Caco-2 (cell line): ENCODE results near the gene TEX9. TPM values are rescaled to one million over a fixed set of nuclear protein-coding genes. Genes with fewer than 3 reads are reported as not detected.

Experiments
- BruUV-seq: library from RNA; stranded (reverse); fragments of 400-500 nt; replicated peaks from 2 replicates; lab custom pipeline; 2021; lab: Mats Ljungman, UMichigan
- CTCF ChIA-PET: fragments of 300-600 bp; sonication (Branson Sonifier 250); formaldehyde crosslinking; loops from one replicate; lab custom pipeline; 2022; ENCODE audit warnings: antibody characterized with exemption; lab: Charles Lee
- POLR2A ChIA-PET: fragments of 300-600 bp; sonication (Branson Sonifier 250); formaldehyde crosslinking; loops from one replicate; lab custom pipeline; 2022; ENCODE audit warnings: antibody characterized with exemption; lab: Charles Lee
- DNase-seq, 2 experiments: peaks; one replicate each; pipeline versions ENCODE4 v3.0.0 to v3.0.0-alpha.2; 2020 to 2022
- H3K27me3 ChIP-seq: replicated peaks from 2 replicates; pipeline ENCODE4 v1.6.0; 2011; ENCODE audit warnings: low read length; ENCODE audit not compliant: control insufficient read depth, insufficient read depth
- H3K36me3 ChIP-seq: 2 replicates; pipeline ENCODE4 v1.5.1; 2011; ENCODE audit warnings: low read length; ENCODE audit not compliant: control insufficient read depth, insufficient read depth
- H3K4me1 ChIP-seq: fragments of 250-450 bp; sonication (Bioruptor Pico); 2 replicates; pipeline ENCODE4 v1.5.1; 2020; ENCODE audit warnings: mild to moderate bottlenecking
- H3K4me3 ChIP-seq: 2 replicates; pipeline ENCODE4 v1.5.1; 2011; ENCODE audit warnings: low read depth, mild to moderate bottlenecking, control low read depth, low read length
- H3K9me3 ChIP-seq: fragments of 250-450 bp; sonication (Bioruptor Pico); 2 replicates; pipeline ENCODE4 v1.5.1; 2020; ENCODE audit warnings: mild to moderate bottlenecking, moderate library complexity
- H3K27ac Mint-ChIP-seq: one replicate; pipeline ENCODE4 v1.8.0; 2022; ENCODE audit warnings: mixed read lengths; ENCODE audit not compliant: unreplicated experiment
- H3K27me3 Mint-ChIP-seq: one replicate; pipeline ENCODE4 v1.8.0; 2022; ENCODE audit warnings: mixed read lengths; ENCODE audit not compliant: insufficient read depth, unreplicated experiment
- H3K36me3 Mint-ChIP-seq: one replicate; pipeline ENCODE4 v1.8.0; 2022; ENCODE audit warnings: mild to moderate bottlenecking, mixed read lengths; ENCODE audit not compliant: insufficient read depth, unreplicated experiment
- H3K4me1 Mint-ChIP-seq: one replicate; pipeline ENCODE4 v1.8.0; 2022; ENCODE audit warnings: low read depth, mixed read lengths; ENCODE audit not compliant: unreplicated experiment
- H3K4me3 Mint-ChIP-seq: one replicate; pipeline ENCODE4 v1.8.0; 2022; ENCODE audit warnings: mild to moderate bottlenecking, moderate library complexity, mixed read lengths; ENCODE audit not compliant: unreplicated experiment
- H3K9me3 Mint-ChIP-seq: one replicate; pipeline ENCODE4 v1.8.0; 2022; ENCODE audit warnings: mixed read lengths; ENCODE audit not compliant: unreplicated experiment
- CTCF ChIP-seq, 2 experiments: fragments of 200-600 bp in 1 of 2; IDR thresholded peaks; 1 replicate in 1 of 2; 2 replicates in 1 of 2; pipeline versions ENCODE4 v1.5.1 to v1.8.0; 2011 to 2022; ENCODE audit warnings: antibody characterized with exemption in 1 of 2, control low read depth in 1 of 2, inconsistent platforms in 1 of 2, low read depth in 1 of 2, low read length in 1 of 2, mild to moderate bottlenecking in 1 of 2, moderate library complexity in 1 of 2; ENCODE audit not compliant: insufficient read depth in 1 of 2, severe bottlenecking in 1 of 2, unreplicated experiment in 1 of 2
- intact Hi-C: fragments of 100-400 bp; cut with micrococcal nuclease; formaldehyde crosslinking; loops from one replicate; pipeline ENCODE4 v1.10.0; 2022; ENCODE audit not compliant: unreplicated experiment
- total RNA-seq: library from RNA; stranded (reverse); gene quantifications from 2 replicates; pipeline ENCODE4 v1.2.3, GENCODE V29; 2022

The TEX9 gene
- total RNA-seq, 1 experiment from 2014 or later: 1.9 TPM

GRCh38 chr15:56432304-56432703 is 67.1 kb downstream of the TEX9 start:
- no peak overlapping the region for H3K4me3 ChIP-seq
- Mint-ChIP-seq H3K9me3 (no peaks in the 10 kb centered on the region), H3K4me3 (no peak overlapping the region), H3K36me3 (no peaks in the 10 kb centered on the region), H3K27me3 (no peaks in the 10 kb centered on the region), H3K27ac (no peak overlapping the region), H3K4me1 (no peaks in the 10 kb centered on the region)
- TF ChIP-seq CTCF (IDR thresholded peaks at IDR 0.05; ENCODE audit: insufficient read depth in 1 of 2, low read depth in 1 of 2, low read length in 1 of 2, severe bottlenecking in 1 of 2, unreplicated experiment in 1 of 2): no peak
- no peaks in the 10 kb centered on the region for H3K27me3 ChIP-seq
- no peaks in the 10 kb centered on the region for H3K36me3 ChIP-seq
- intact Hi-C loops: no loop called here
- no peaks in the 10 kb centered on the region for H3K9me3 ChIP-seq
- DNase-seq: no peak
- ChIA-PET CTCF (interaction anchor here (1.2 kb wide), 1 partner anchor 188 kb away, joined by 3 read pairs; no protein-coding TSS in a partner anchor), POLR2A (no interaction called here)
- BruUV-seq: no TSS peak
- no peaks in the 10 kb centered on the region for H3K4me1 ChIP-seq

GRCh38 chr15:56440214-56440770 is 75.1 kb downstream of the TEX9 start:
- H3K36me3 ChIP-seq: no peaks in the 10 kb centered on the region
- ChIA-PET POLR2A (no interaction called here), CTCF (no interaction called here)
- no peaks in the 10 kb centered on the region for H3K4me1 ChIP-seq
- no peaks in the 10 kb centered on the region for H3K9me3 ChIP-seq
- H3K9me3 Mint-ChIP-seq: no peaks in the 10 kb centered on the region
- H3K4me1 Mint-ChIP-seq: no peaks in the 10 kb centered on the region
- BruUV-seq: no TSS peak
- no peak overlapping the region for H3K27ac Mint-ChIP-seq
- no peaks in the 10 kb centered on the region for H3K27me3 Mint-ChIP-seq
- no peak overlapping the region for H3K4me3 Mint-ChIP-seq
- no peaks in the 10 kb centered on the region for H3K36me3 Mint-ChIP-seq
- no peak overlapping the region for H3K4me3 ChIP-seq
- intact Hi-C loops: no loop called here
- no peak for TF ChIP-seq CTCF (IDR thresholded peaks at IDR 0.05; ENCODE audit: insufficient read depth in 1 of 2, low read depth in 1 of 2, low read length in 1 of 2, severe bottlenecking in 1 of 2, unreplicated experiment in 1 of 2)
- no peak for DNase-seq
- no peaks in the 10 kb centered on the region for H3K27me3 ChIP-seq

GRCh38 chr15:56442354-56442753 is 77.1 kb downstream of the TEX9 start:
- H3K4me1 ChIP-seq: 0 out of 2 replicates have a peak, but pooled peaks cover 6% of the 10 kb centered on the region
- no TSS peak for BruUV-seq
- no peaks in the 10 kb centered on the region for H3K27me3 ChIP-seq
- no peaks in the 10 kb centered on the region for H3K9me3 Mint-ChIP-seq
- DNase-seq: no peak
- H3K36me3 Mint-ChIP-seq: no peaks in the 10 kb centered on the region
- no peaks in the 10 kb centered on the region for H3K9me3 ChIP-seq
- intact Hi-C loops: no loop called here
- H3K27ac Mint-ChIP-seq: no peak overlapping the region
- TF ChIP-seq CTCF (IDR thresholded peaks at IDR 0.05; ENCODE audit: insufficient read depth in 1 of 2, low read depth in 1 of 2, low read length in 1 of 2, severe bottlenecking in 1 of 2, unreplicated experiment in 1 of 2): no peak
- CTCF ChIA-PET: no interaction called here
- no peak overlapping the region for H3K4me3 ChIP-seq
- no peak overlapping the region for H3K4me3 Mint-ChIP-seq
- no peaks in the 10 kb centered on the region for H3K36me3 ChIP-seq
- POLR2A ChIA-PET: no interaction called here
- peaks cover 6% of the 10 kb centered on the region for H3K4me1 Mint-ChIP-seq
- no peaks in the 10 kb centered on the region for H3K27me3 Mint-ChIP-seq
